Placental epithelial cell (primary cell): Measurements from ENCODE around the gene C3orf62. TPM values are rescaled to one million over a fixed set of nuclear protein-coding genes. Genes with fewer than 3 reads are reported as not detected.

ENCODE experiments used
- small RNA-seq: library from RNA; depleted of rRNA; stranded (forward); fragments of <200 nt; gene quantifications from one replicate; pipeline ENCODE3, GENCODE V24; 2012
- total RNA-seq: library from RNA; depleted of rRNA; stranded (reverse); fragments of >200 nt; gene quantifications from 2 replicates; pipeline ENCODE4 v1.2.3, GENCODE V29; 2012

C3orf62 gene
- 1.3 and 4.7 TPM in 2 replicates for total RNA-seq

DNA sequence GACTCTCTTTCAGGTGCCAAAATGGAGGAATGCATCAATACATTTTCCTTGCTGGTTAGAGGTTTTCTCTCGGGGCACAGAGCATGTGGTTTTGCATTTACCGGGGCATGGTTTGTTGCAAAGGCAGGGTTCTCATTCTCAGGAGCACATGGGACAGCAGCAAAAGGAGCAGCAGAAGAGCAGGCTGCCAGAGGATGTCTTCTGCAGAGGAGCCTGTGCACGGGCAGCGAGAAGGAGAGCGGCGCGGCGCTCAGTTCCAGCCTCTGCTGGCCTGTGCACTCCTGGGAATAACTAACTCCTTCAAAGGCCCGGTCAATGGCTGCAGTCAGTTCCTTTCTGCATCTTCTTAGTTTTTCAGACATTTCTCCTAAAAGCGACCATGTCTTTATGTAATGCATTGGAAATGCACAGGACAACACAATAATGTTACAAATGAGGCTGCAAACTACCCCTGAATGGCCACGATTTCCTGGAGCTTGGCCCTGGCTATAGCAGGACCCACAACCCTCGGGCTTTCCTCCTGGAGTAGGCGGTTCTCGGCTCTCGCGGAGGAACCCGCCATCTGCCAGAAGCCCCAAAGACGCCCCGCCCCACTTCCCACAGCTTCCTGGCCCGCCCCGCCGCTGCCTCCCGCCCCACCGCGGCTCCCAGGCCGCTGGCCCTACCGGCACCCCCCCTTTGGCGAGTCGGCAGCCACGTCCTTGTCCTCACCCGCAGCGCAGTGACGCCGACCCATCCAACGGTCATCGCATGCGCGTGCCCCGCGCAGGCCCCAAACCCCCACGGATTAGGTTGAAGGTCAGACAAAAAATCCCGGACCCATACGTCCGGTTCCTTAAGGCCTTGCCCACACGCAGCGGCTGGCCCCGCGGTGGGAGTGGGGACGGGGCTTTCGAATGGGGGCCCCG lies at the start of gene C3orf62:
TSS of gene C3orf62 (minus strand) at position 758 of the 908 bp plus-strand sequence. CDS start at position 398, 360 bp downstream.

Small RNA genes lying within 50 kb of the gene (small RNA-seq; reads per million reads assigned to genes)
- not detected for gene AC121247.2
- gene MIR4271, result not detected
- not detected for gene RF00019

Other genes starting within 250 kb of the C3orf62 start
- 357 and 479 TPM in 2 replicates for gene IMPDH2, start 247.8 kb downstream of the C3orf62 start, total RNA-seq
- 135 and 173 TPM in 2 replicates for gene QRICH1, start 183.2 kb downstream of the C3orf62 start, total RNA-seq
- gene QARS1, start 172.5 kb downstream of the C3orf62 start, total RNA-seq, result 587 and 637 TPM in 2 replicates
- 42.0 and 42.8 TPM in 2 replicates for gene USP19, start 156.4 kb downstream of the C3orf62 start, total RNA-seq
- 184 and 515 TPM in 2 replicates for gene LAMB2, start 144.2 kb downstream of the C3orf62 start, total RNA-seq
- 30.0 and 33.8 TPM in 2 replicates for gene CCDC71, start 110.9 kb downstream of the C3orf62 start, total RNA-seq
- gene KLHDC8B, start 105.6 kb downstream of the C3orf62 start, total RNA-seq, result 26.2 and 93.8 TPM in 2 replicates
- 16.1 and 22.0 TPM in 2 replicates for gene USP4, start 62.8 kb upstream of the C3orf62 start, total RNA-seq
- gene GPX1, start 81.1 kb upstream of the C3orf62 start, total RNA-seq, result 85.2 and 99.2 TPM in 2 replicates
- gene RHOA, start 134.7 kb upstream of the C3orf62 start, total RNA-seq, result 499 and 708 TPM in 2 replicates
- 15.5 and 18.5 TPM in 2 replicates for gene TCTA, start 135.2 kb upstream of the C3orf62 start, total RNA-seq
- gene AMT, start 145.2 kb upstream of the C3orf62 start, total RNA-seq, result 2.2 and 5.1 TPM in 2 replicates
- gene NICN1, start 152.1 kb upstream of the C3orf62 start, total RNA-seq, result 3.9 and 5.3 TPM in 2 replicates
- gene DAG1, start 193.0 kb upstream of the C3orf62 start, total RNA-seq, result 67.1 and 132 TPM in 2 replicates